Astrocyte (in vitro differentiated cells and primary cell): ENCODE data around the gene NCOA7. TPM values are rescaled to one million over a fixed set of nuclear protein-coding genes. Genes with fewer than 3 reads are reported as not detected.

ENCODE experiments used
- DNase-seq: peaks from one replicate; pipeline ENCODE4 v3.0.0-alpha.2; 2010; ENCODE audit warnings: low read depth
- FAIRE-seq: peaks from 2 replicates; lab custom pipeline; 2011; peaks lifted over from hg19 to GRCh38; lab: Jason Lieb, UNC
- H2AFZ ChIP-seq: 2 replicates; pipeline ENCODE4 v1.6.0; 2012; ENCODE audit warnings: low read depth, low read length, inconsistent platforms
- H3K27ac ChIP-seq: 2 replicates; pipeline ENCODE4 v1.5.1; 2011; ENCODE audit warnings: low read depth, low read length, inconsistent platforms
- H3K27me3 ChIP-seq: 2 replicates; pipeline ENCODE4 v1.6.0; 2011; ENCODE audit warnings: low read length, inconsistent platforms; ENCODE audit not compliant: insufficient read depth
- H3K36me3 ChIP-seq: 2 replicates; pipeline ENCODE4 v1.5.1; 2011; ENCODE audit warnings: low read length, inconsistent platforms; ENCODE audit not compliant: insufficient read depth
- H3K4me1 ChIP-seq: 2 replicates; pipeline ENCODE4 v1.5.1; 2011; ENCODE audit warnings: low read length, inconsistent platforms; ENCODE audit not compliant: insufficient read depth
- H3K4me2 ChIP-seq: 2 replicates; pipeline ENCODE4 v1.6.0; 2012; ENCODE audit warnings: low read length, inconsistent platforms
- H3K4me3 ChIP-seq: 2 replicates; pipeline ENCODE4 v1.5.1; 2011; ENCODE audit warnings: low read depth, mild to moderate bottlenecking, low read length, inconsistent platforms; ENCODE audit not compliant: insufficient read depth
- H3K79me2 ChIP-seq: 2 replicates; pipeline ENCODE4 v1.6.0; 2012; ENCODE audit warnings: mild to moderate bottlenecking, low read length, inconsistent platforms; ENCODE audit not compliant: insufficient read depth
- H3K9ac ChIP-seq: 2 replicates; pipeline ENCODE4 v1.6.0; 2012; ENCODE audit warnings: mild to moderate bottlenecking, low read length, inconsistent platforms
- H3K9me3 ChIP-seq: 2 replicates; pipeline ENCODE4 v1.5.1; 2012; ENCODE audit warnings: low read depth, mild to moderate bottlenecking, low read length, inconsistent platforms; ENCODE audit not compliant: insufficient read depth
- H4K20me1 ChIP-seq: 2 replicates; pipeline ENCODE4 v1.6.0; 2012; ENCODE audit warnings: low read length, inconsistent platforms; ENCODE audit not compliant: insufficient read depth
- H3K27ac Mint-ChIP-seq: one replicate; pipeline ENCODE4 v1.8.0; 2021; ENCODE audit warnings: mild to moderate bottlenecking, mixed read lengths; ENCODE audit not compliant: unreplicated experiment
- H3K27me3 Mint-ChIP-seq: one replicate; pipeline ENCODE4 v1.8.0; 2021; ENCODE audit warnings: low read depth, mixed read lengths; ENCODE audit not compliant: unreplicated experiment
- H3K36me3 Mint-ChIP-seq: one replicate; pipeline ENCODE4 v1.8.0; 2021; ENCODE audit warnings: low read depth, mixed read lengths; ENCODE audit not compliant: unreplicated experiment
- H3K4me1 Mint-ChIP-seq: one replicate; pipeline ENCODE4 v1.8.0; 2021; ENCODE audit warnings: low read depth, mixed read lengths; ENCODE audit not compliant: unreplicated experiment
- H3K4me3 Mint-ChIP-seq: one replicate; pipeline ENCODE4 v1.8.0; 2021; ENCODE audit warnings: mild to moderate bottlenecking, moderate library complexity, mixed read lengths; ENCODE audit not compliant: unreplicated experiment
- H3K9me3 Mint-ChIP-seq: one replicate; pipeline ENCODE4 v1.8.0; 2021; ENCODE audit warnings: mild to moderate bottlenecking, mixed read lengths; ENCODE audit not compliant: unreplicated experiment
- EZH2 ChIP-seq: IDR thresholded peaks from 2 replicates; pipeline ENCODE4 v1.6.1; 2012; ENCODE audit warnings: mild to moderate bottlenecking, low read length, inconsistent platforms; ENCODE audit not compliant: insufficient read depth
- total RNA-seq: library from RNA; stranded (reverse); gene quantifications from 2 replicates; pipeline ENCODE4 v1.2.1, GENCODE V29; 2021
- TF ChIP-seq, protein P1 (sequence below): IDR thresholded peaks from 2 replicates; pipeline ENCODE4 v1.5.1; 2011; ENCODE audit warnings: low read depth, mild to moderate bottlenecking, inconsistent platforms, low read length, moderate library complexity; ENCODE audit not compliant: insufficient read depth

NCOA7 gene
- total RNA-seq, 1 donor from 2014 or later = 26.0 TPM

DNA sequence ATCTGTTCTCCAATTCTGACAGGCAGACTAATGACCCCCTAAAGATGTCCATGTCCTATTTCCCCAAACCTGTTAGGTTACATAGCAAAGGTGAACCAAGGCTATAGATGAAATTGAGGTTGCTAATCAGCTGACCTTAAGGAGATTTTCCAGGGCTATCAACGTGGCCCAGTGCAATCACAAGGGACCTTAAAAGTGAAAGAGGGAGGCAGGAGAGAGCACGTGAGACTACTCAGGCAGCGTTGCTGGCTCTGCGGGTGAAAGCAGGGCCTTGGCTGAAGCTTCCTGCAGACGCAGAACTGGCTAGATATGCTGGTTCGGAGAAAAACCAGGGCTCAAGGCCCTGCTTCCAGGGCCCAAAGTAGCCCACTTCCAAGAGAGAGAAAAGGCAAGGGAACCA lies 78.7 kb downstream of the NCOA7 start:
- Histone ChIP-seq H3K79me2 (no peaks in the 10 kb centered on the region), H3K27ac (no peak overlapping the region), H3K4me2 (no peak overlapping the region), H3K4me3 (no peak overlapping the region), H3K9me3 (no peaks in the 10 kb centered on the region), H4K20me1 (no peaks in the 10 kb centered on the region), H3K27me3 (no peaks in the 10 kb centered on the region), H3K9ac (no peak overlapping the region), H2AFZ (no peak overlapping the region), H3K4me1 (peaks cover 3% of the 10 kb centered on the region), H3K36me3 (no peaks in the 10 kb centered on the region)
- H3K27me3 Mint-ChIP-seq = no peaks in the 10 kb centered on the region
- no peak for TF ChIP-seq EZH2
- TF ChIP-seq, protein P1, sequence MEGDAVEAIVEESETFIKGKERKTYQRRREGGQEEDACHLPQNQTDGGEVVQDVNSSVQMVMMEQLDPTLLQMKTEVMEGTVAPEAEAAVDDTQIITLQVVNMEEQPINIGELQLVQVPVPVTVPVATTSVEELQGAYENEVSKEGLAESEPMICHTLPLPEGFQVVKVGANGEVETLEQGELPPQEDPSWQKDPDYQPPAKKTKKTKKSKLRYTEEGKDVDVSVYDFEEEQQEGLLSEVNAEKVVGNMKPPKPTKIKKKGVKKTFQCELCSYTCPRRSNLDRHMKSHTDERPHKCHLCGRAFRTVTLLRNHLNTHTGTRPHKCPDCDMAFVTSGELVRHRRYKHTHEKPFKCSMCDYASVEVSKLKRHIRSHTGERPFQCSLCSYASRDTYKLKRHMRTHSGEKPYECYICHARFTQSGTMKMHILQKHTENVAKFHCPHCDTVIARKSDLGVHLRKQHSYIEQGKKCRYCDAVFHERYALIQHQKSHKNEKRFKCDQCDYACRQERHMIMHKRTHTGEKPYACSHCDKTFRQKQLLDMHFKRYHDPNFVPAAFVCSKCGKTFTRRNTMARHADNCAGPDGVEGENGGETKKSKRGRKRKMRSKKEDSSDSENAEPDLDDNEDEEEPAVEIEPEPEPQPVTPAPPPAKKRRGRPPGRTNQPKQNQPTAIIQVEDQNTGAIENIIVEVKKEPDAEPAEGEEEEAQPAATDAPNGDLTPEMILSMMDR = no peak
- no peak overlapping the region for H3K4me3 Mint-ChIP-seq
- FAIRE-seq = no peak
- H3K4me1 Mint-ChIP-seq = no peaks in the 10 kb centered on the region
- DNase-seq = no peak
- no peak overlapping the region for H3K27ac Mint-ChIP-seq
- H3K36me3 Mint-ChIP-seq = peaks cover 10% of the 10 kb centered on the region
- H3K9me3 Mint-ChIP-seq = no peaks in the 10 kb centered on the region

DNA sequence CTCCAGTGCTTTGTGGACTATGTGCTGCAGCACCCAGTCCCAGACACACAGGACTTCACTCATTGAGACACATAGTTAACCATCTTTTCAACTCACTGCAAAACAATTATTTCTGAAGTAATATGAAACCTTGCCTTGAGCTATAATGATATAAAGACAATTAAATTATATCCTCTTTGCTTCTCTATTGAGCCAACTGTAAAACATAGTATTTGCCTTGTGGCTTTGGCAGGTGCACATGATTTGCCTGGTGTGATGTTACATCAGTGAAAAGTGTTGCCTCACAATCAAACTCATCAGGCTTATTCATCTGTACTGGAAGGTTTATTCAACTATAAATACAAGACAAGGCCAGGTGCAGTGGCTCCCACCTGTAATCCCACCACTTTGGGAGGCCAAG lies 80.6 kb downstream of the NCOA7 start:
- no peaks in the 10 kb centered on the region for H3K9me3 ChIP-seq
- H3K4me3 Mint-ChIP-seq = no peak overlapping the region
- H2AFZ ChIP-seq = no peak overlapping the region
- H3K27me3 ChIP-seq = no peaks in the 10 kb centered on the region
- H3K4me1 Mint-ChIP-seq = no peaks in the 10 kb centered on the region
- FAIRE-seq = no peak
- no peak overlapping the region for H3K27ac ChIP-seq
- peaks cover 3% of the 10 kb centered on the region for H3K4me1 ChIP-seq
- TF ChIP-seq EZH2 = no peak
- TF ChIP-seq, protein P1 = no peak
- H3K9me3 Mint-ChIP-seq = no peaks in the 10 kb centered on the region
- H3K4me3 ChIP-seq = no peak overlapping the region
- H3K27ac Mint-ChIP-seq = no peak overlapping the region
- no peaks in the 10 kb centered on the region for H3K27me3 Mint-ChIP-seq
- no peak for DNase-seq
- no peaks in the 10 kb centered on the region for H3K79me2 ChIP-seq
- no peaks in the 10 kb centered on the region for H3K36me3 ChIP-seq
- H3K9ac ChIP-seq = no peak overlapping the region
- H3K4me2 ChIP-seq = no peak overlapping the region
- no peaks in the 10 kb centered on the region for H4K20me1 ChIP-seq
- peaks cover 12% of the 10 kb centered on the region for H3K36me3 Mint-ChIP-seq

DNA sequence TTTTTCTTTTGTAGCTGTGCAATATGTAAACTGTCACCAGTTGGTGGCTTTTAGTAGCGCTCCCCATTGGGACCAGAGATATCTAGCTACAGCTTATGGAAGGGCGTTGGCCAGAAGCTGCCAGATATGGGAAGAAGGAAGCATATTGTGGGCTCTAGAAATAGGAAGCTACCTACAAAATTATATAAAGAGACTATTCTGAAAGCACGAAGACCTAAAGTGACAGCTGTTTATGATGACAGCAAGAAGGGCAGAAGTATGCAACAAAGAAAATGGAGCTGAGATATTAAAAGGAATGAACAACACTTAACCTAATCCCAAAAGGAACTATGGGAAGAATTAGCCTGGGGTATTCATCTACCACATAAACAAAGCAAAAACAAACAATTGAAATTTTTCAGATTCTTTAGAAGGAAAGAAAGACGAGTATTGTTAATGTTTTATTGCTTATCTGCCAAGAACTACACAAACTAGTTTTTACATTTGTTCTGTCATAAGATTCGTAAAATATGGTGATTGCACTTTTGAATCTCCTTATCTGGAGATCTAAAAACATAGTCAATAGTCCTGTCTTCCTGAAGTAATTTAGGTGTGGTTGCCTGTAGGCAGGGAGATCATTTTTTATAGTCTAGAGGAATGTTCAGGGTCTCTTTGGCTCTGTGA lies 81.6 kb downstream of the NCOA7 start:
- peaks cover 3% of the 10 kb centered on the region for H3K4me1 ChIP-seq
- no peak overlapping the region for H3K4me3 Mint-ChIP-seq
- no peaks in the 10 kb centered on the region for H3K36me3 ChIP-seq
- peak; percentile 48 for DNase-seq
- H3K27me3 ChIP-seq = no peaks in the 10 kb centered on the region
- H3K9me3 ChIP-seq = no peaks in the 10 kb centered on the region
- no peak overlapping the region for H3K4me2 ChIP-seq
- H3K27me3 Mint-ChIP-seq = no peaks in the 10 kb centered on the region
- TF ChIP-seq EZH2 = no peak
- TF ChIP-seq, protein P1 = no peak
- no peak overlapping the region for H2AFZ ChIP-seq
- H3K27ac ChIP-seq = no peak overlapping the region
- H3K9me3 Mint-ChIP-seq = no peaks in the 10 kb centered on the region
- no peak for FAIRE-seq
- H3K9ac ChIP-seq = no peak overlapping the region
- no peaks in the 10 kb centered on the region for H3K4me1 Mint-ChIP-seq
- no peak overlapping the region for H3K27ac Mint-ChIP-seq
- H4K20me1 ChIP-seq = no peaks in the 10 kb centered on the region
- peaks cover 12% of the 10 kb centered on the region for H3K36me3 Mint-ChIP-seq
- H3K4me3 ChIP-seq = no peak overlapping the region
- H3K79me2 ChIP-seq = no peaks in the 10 kb centered on the region
